ENCODE measurements around the gene ZNF862. TPM values are rescaled to one million over a fixed set of nuclear protein-coding genes. Genes with fewer than 3 reads are reported as not detected.

Gene ZNF862
- total RNA-seq, 2 experiments from 2014 or later, result 23.1 to 24.8 TPM

DNA sequence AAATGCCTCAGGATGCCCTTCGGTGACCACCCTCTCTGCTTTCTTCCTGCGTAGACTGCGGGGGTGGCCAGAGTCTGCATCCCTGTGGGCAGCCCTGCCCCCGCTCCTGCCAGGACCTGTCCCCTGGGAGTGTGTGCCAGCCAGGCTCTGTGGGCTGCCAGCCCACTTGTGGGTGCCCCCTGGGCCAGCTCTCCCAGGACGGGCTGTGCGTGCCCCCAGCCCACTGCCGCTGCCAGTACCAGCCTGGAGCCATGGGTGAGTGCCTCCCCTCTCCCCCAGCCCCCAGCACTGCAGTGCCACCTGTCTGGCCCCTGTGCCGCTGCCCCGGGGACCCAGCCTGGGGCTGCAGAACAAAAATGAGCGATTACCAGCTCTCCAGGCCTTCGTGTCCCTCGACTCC is 23.1 kb upstream of the ZNF862 start:
- CTCF ChIA-PET, result no interaction called here
- Mint-ChIP-seq H3K4me3 (no peak overlapping the region), H3K27me3 (no peaks in the 10 kb centered on the region), H3K36me3 (no peaks in the 10 kb centered on the region), H3K4me1 (no peaks in the 10 kb centered on the region), H3K9me3 (ENCODE audit: low read depth) (no peaks in the 10 kb centered on the region), H3K27ac (no peak overlapping the region)
- DNase-seq, result no peak
- ATAC-seq, result no peak

DNA sequence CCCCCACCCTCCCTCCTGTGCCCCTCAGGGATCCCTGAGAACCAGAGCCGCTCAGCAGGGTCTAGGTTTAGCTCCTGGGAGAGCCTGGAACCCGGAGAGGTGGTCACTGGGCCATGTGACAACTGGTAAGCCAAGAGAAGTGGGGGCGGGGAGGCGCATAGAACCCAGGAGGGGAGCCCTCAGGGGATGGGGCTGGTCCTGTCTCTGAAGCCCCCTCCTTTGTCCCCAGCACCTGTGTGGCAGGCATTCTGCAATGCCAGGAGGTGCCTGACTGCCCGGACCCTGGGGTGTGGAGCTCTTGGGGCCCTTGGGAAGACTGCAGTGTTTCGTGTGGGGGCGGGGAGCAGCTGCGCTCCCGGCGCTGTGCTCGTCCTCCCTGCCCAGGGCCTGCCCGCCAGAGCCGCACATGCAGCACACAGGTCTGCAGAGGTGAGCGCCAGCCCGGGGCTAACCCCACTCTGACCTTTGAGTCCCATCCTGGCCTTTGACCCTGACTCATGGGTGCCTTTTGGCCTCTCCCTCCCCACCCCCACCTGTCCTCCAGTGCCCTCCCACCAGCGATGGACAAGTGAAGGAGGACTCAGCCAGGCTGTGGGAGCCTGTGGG is 22.4 kb upstream of the ZNF862 start:
- Mint-ChIP-seq H3K4me1 (no peaks in the 10 kb centered on the region), H3K27ac (no peak overlapping the region), H3K9me3 (ENCODE audit: low read depth) (no peaks in the 10 kb centered on the region), H3K4me3 (no peak overlapping the region), H3K36me3 (no peaks in the 10 kb centered on the region), H3K27me3 (no peaks in the 10 kb centered on the region)
- no peak for ATAC-seq
- no peak for DNase-seq
- CTCF ChIA-PET, result no interaction called here

DNA sequence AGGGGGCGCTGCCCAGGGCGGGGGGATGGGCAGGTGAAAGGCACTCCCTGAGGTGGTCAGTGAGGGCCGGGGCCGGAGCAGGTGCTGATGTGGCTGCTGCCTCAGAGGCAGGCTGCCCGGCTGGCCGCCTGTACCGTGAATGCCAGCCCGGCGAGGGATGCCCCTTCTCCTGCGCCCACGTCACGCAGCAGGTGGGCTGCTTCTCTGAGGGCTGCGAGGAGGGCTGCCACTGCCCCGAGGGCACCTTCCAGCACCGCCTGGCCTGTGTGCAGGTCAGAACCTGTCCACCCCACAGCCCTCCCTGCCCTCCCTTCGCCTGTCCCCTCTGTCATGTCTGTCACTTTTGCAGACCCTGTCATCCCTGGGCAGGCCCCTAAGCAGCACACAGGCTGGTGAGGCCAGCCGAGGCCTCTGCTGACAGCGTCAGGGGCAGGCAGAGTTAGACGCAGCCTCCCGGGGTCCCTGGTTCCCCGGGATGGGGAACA is 21.9 kb upstream of the ZNF862 start:
- no peaks in the 10 kb centered on the region for H3K27me3 Mint-ChIP-seq
- ATAC-seq, result no peak
- H3K4me3 Mint-ChIP-seq, result no peak overlapping the region
- H3K9me3 Mint-ChIP-seq (ENCODE audit: low read depth), result no peaks in the 10 kb centered on the region
- no peak for DNase-seq
- CTCF ChIA-PET, result no interaction called here
- H3K36me3 Mint-ChIP-seq, result no peaks in the 10 kb centered on the region
- H3K4me1 Mint-ChIP-seq, result no peaks in the 10 kb centered on the region
- no peak overlapping the region for H3K27ac Mint-ChIP-seq

DNA sequence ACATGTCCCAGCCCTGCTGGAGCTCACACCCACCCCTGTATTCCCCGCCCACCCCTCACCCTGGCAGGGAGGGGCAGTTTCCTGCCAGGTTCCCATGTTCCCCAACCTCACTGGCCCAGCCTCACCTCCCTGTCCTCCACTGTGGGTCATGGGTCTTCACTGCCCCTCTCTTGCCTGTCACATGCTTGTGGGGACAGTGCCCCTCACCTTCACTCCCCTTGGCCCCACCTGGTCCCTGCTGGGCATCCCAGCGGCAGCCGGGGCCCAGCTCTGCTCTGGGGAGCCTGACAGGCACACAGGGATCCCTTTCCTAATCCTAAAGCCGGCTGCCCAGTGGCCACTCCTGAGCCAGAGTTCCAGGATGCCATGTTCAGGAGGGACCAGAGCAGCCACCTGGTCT is 21.4 kb upstream of the ZNF862 start:
- Mint-ChIP-seq H3K27ac (no peak overlapping the region), H3K4me1 (no peaks in the 10 kb centered on the region), H3K9me3 (ENCODE audit: low read depth) (no peaks in the 10 kb centered on the region), H3K36me3 (no peaks in the 10 kb centered on the region), H3K27me3 (no peaks in the 10 kb centered on the region), H3K4me3 (no peak overlapping the region)
- DNase-seq (no peak), ATAC-seq (no peak)
- CTCF ChIA-PET, result no interaction called here

DNA sequence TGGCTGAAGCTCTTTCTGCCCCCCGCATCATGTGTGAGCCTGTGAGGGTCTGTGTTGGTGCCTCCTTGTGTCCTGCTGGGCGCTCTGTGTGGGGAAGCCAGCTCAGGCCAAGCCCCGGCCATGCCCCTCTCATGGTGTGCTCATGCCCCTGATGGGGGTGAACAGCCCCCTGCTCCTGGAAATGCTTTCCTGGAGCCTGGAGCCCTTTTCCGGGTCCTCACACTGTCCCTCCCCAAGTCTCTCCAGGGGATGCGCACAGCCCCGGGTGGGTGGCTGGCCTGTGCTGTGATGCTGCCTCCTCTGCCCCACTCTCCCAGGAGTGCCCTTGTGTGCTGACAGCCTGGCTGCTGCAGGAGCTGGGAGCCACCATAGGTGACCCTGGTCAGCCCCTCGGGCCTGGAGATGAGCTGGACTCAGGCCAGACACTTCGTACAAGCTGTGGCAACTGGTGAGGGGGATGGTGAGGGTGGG is 20.8 kb upstream of the ZNF862 start:
- DNase-seq, result no peak
- no peaks in the 10 kb centered on the region for H3K27me3 Mint-ChIP-seq
- no peak overlapping the region for H3K4me3 Mint-ChIP-seq
- H3K27ac Mint-ChIP-seq, result no peak overlapping the region
- no peaks in the 10 kb centered on the region for H3K9me3 Mint-ChIP-seq (ENCODE audit: low read depth)
- H3K36me3 Mint-ChIP-seq, result no peaks in the 10 kb centered on the region
- CTCF ChIA-PET, result no interaction called here
- no peaks in the 10 kb centered on the region for H3K4me1 Mint-ChIP-seq
- no peak for ATAC-seq

DNA sequence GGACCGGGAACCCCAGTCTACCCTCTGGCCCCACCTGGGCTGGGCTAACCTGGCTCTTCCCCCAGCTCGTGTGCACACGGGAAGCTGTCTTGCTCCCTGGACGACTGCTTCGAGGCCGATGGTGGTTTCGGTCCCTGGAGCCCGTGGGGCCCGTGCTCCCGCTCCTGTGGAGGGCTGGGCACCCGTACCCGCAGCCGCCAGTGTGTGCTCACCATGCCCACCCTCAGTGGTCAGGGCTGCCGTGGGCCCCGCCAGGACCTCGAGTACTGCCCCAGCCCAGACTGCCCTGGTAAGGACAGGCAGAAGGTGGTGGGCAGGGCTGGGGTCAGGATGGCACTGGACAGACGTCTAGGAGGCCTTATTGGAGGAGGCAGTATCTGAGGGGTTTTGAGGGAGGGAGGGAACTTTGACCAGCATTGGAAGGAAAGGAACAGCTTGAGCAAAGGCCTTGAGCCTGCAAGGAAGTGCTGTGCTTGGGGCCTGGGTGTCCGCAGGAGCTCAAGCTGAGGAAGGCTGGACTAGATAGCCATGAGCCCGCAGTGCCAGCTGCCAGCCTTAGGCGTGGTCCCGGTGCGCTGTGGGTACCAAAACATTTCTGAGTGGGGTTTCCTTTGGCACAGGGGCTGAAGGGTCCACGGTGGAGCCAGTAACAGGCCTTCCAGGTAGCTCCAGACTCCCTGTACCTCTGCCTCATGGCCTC is 20.2 kb upstream of the ZNF862 start:
- CTCF ChIA-PET, result no interaction called here
- Mint-ChIP-seq H3K9me3 (ENCODE audit: low read depth) (no peaks in the 10 kb centered on the region), H3K4me1 (no peaks in the 10 kb centered on the region), H3K4me3 (no peak overlapping the region), H3K36me3 (no peaks in the 10 kb centered on the region), H3K27ac (no peak overlapping the region), H3K27me3 (no peaks in the 10 kb centered on the region)
- no peak for ATAC-seq
- no peak for DNase-seq

DNA sequence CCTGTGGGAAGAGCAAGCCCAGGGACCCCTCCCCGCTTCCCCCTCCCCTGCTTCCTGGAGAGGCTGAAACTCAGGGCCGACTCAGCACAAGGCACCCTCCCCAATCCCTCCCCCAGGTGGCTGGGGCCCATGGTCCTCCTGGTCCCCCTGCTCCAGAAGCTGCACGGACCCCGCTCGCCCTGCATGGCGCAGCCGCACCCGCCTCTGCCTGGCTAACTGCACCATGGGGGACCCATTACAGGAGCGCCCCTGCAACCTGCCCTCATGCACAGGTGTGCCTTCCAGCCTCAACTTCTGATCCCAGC is 19.7 kb upstream of the ZNF862 start:
- H3K4me1 Mint-ChIP-seq, result no peaks in the 10 kb centered on the region
- no peak overlapping the region for H3K4me3 Mint-ChIP-seq
- CTCF ChIA-PET, result no interaction called here
- ATAC-seq (no peak), DNase-seq (no peak)
- no peaks in the 10 kb centered on the region for H3K36me3 Mint-ChIP-seq
- no peak overlapping the region for H3K27ac Mint-ChIP-seq
- H3K9me3 Mint-ChIP-seq (ENCODE audit: low read depth), result no peaks in the 10 kb centered on the region
- no peaks in the 10 kb centered on the region for H3K27me3 Mint-ChIP-seq

DNA sequence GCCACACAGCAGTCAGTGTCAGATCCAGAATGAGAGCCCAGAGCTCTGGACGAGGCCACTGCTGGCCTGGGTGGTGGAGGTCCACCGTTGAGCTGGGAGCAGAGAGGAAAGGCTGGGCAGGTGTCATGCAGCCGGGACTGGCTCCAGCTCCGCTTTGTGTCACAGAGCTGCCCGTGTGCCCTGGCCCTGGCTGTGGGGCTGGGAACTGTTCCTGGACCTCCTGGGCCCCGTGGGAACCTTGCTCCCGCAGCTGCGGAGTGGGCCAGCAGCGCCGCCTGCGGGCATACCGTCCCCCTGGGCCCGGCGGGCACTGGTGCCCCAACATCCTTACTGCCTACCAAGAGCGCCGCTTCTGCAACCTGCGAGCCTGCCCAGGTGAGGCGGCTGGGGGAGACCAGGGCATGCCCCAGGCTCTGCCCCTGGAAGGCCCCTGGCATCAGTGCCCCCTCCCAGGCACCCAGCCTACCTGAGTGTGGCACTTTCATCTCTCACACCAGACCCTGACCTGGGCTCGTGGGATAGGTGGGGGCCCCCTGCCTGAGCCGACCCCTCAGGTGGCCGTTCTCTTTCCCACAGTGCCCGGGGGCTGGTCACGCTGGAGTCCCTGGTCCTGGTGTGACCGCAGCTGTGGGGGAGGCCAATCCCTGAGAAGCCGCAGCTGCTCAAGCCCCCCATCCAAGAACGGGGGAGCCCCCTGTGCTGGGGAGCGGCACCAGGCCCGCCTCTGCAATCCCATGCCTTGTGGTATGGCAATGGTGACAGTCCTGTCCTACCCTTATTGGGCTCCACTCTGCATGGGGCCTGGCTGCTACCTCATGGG is 18.8 kb upstream of the ZNF862 start:
- no peaks in the 10 kb centered on the region for H3K27me3 Mint-ChIP-seq
- DNase-seq (no peak), ATAC-seq (no peak)
- no peaks in the 10 kb centered on the region for H3K9me3 Mint-ChIP-seq (ENCODE audit: low read depth)
- H3K27ac Mint-ChIP-seq, result no peak overlapping the region
- CTCF ChIA-PET, result no interaction called here
- H3K4me3 Mint-ChIP-seq, result no peak overlapping the region
- H3K36me3 Mint-ChIP-seq, result no peaks in the 10 kb centered on the region
- H3K4me1 Mint-ChIP-seq, result no peaks in the 10 kb centered on the region

DNA sequence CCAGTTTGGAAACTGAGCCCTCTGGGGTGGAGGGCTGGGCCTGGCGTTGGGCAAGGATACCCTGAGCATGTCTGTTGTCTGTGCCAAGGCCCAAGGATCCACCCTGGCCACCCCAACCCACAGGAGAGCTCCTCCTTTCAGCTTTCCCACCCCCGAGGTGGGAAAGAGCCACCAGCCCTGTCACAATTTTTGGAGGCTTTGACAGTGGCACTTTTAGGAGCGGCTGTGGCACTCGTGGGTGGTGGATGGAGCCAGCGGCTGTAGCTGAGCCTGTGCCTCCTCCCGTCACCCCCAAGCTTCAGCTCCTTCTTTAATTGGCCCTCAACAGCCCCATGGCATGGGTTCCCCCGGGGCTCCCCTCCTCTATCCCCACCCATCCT is 18.2 kb upstream of the ZNF862 start:
- Mint-ChIP-seq H3K9me3 (ENCODE audit: low read depth) (no peaks in the 10 kb centered on the region), H3K4me3 (no peak overlapping the region), H3K4me1 (no peaks in the 10 kb centered on the region), H3K27me3 (no peaks in the 10 kb centered on the region), H3K36me3 (no peaks in the 10 kb centered on the region), H3K27ac (no peak overlapping the region)
- no peak for DNase-seq
- ATAC-seq, result no peak
- CTCF ChIA-PET, result interaction anchor here (0.8 kb wide), 1 partner anchor 13 kb away, joined by 3 read pairs; no protein-coding TSS in a partner anchor

DNA sequence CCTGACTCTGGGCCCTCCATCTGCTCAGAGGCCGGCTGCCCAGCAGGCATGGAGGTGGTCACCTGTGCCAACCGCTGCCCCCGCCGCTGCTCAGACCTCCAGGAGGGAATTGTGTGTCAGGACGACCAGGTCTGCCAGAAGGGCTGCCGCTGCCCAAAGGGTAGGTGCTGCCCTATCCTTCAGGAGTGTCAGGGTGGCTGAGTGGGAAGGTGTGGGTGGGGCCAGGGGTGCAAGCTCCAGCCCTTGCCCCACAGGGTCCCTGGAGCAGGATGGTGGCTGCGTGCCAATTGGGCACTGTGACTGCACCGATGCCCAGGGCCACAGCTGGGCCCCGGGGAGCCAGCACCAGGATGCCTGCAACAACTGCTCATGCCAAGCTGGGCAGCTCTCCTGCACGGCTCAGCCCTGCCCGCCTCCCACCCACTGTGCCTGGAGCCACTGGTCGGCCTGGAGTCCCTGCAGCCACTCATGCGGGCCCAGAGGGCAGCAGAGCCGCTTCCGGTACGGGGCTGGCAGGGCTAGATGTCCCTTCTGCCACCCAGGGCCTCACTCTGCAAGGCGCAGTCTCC is 17.5 kb upstream of the ZNF862 start:
- H3K4me3 Mint-ChIP-seq, result no peak overlapping the region
- no peaks in the 10 kb centered on the region for H3K9me3 Mint-ChIP-seq (ENCODE audit: low read depth)
- CTCF ChIA-PET, result interaction anchor here (0.8 kb wide), 1 partner anchor 13 kb away, joined by 3 read pairs; no protein-coding TSS in a partner anchor
- no peaks in the 10 kb centered on the region for H3K36me3 Mint-ChIP-seq
- ATAC-seq, result no peak
- no peaks in the 10 kb centered on the region for H3K4me1 Mint-ChIP-seq
- H3K27ac Mint-ChIP-seq, result no peak overlapping the region
- no peaks in the 10 kb centered on the region for H3K27me3 Mint-ChIP-seq
- no peak for DNase-seq

DNA sequence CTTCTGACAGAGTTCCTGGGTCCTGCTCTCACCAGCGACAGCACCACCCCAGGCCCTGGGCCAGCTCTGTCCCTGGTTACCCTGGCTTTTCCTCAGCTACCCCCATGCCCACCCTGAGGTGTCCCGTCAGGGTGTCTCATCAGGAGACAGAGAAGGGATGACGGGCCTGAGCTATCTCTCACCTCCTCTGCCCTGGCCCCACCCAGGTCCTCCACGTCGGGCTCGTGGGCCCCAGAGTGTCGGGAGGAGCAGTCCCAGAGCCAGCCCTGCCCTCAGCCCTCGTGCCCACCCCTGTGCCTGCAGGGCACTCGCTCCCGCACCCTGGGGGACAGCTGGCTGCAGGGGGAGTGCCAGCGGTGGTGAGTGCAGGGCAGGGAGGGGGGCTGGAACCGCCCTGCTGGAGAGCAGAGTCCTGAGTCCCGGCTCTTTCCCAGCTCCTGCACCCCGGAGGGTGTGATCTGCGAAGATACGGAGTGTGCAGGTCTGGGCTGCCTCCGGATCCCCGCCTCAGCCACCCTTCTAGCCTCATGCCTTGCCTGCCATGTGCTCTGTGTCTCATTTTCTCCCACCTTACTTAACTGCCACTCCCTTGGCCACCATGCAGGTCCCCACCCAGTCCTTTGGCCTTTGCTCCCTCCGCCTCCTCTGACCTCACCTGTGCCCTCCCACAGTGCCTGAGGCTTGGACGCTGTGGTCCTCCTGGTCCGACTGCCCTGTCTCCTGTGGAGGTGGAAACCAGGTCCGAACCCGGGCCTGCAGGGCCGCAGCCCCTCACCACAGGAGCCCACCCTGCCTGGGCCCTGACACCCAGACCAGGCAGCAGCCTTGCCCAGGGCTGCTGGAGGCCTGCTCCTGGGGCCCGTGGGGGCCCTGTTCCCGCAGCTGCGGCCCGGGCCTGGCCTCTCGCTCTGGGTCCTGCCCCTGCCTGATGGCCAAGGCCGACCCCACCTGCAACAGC is 16.7 kb upstream of the ZNF862 start:
- CTCF ChIA-PET, result no interaction called here
- Mint-ChIP-seq H3K9me3 (ENCODE audit: low read depth) (no peaks in the 10 kb centered on the region), H3K4me3 (no peak overlapping the region), H3K27me3 (no peaks in the 10 kb centered on the region), H3K27ac (no peak overlapping the region), H3K36me3 (no peaks in the 10 kb centered on the region), H3K4me1 (no peaks in the 10 kb centered on the region)
- ATAC-seq (no peak), DNase-seq (no peak)

DNA sequence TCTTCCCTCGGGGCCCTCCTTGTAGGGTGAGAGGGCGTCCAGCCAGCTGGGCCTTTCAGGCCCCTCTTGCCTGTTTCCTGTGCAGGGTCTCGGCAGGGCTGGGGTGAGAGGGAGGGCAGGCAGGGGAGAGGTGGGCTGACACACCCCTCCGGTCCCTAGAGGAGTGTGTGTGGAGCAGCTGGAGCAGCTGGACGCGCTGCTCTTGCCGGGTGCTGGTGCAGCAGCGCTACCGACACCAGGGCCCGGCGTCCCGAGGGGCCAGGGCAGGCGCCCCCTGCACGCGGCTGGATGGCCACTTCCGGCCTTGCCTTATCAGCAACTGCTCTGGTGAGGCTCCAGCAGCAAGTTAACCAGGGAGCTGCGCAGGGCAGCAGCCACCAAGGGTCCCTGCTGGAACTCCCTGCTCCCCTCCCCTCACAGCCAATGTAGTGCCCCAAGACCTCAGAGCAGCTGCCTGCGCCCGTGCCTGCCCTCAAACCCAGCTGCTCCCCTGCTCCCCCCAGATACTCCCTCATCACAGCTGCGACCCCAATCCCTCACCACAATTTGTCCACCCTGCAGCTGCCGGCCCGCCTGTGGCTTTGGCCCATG is 15.7 kb upstream of the ZNF862 start:
- no peaks in the 10 kb centered on the region for H3K36me3 Mint-ChIP-seq
- ATAC-seq (no peak), DNase-seq (no peak)
- no peaks in the 10 kb centered on the region for H3K9me3 Mint-ChIP-seq (ENCODE audit: low read depth)
- H3K4me1 Mint-ChIP-seq, result peaks cover 2% of the 10 kb centered on the region
- H3K4me3 Mint-ChIP-seq, result no peak overlapping the region
- no peaks in the 10 kb centered on the region for H3K27me3 Mint-ChIP-seq
- CTCF ChIA-PET, result interaction anchor here (1.1 kb wide), 1 partner anchor 74 kb away, joined by 4 read pairs; no protein-coding TSS in a partner anchor
- no peak overlapping the region for H3K27ac Mint-ChIP-seq
